Measurements from ENCODE around the gene IFITM1. TPM values are rescaled to one million over a fixed set of nuclear protein-coding genes. Genes with fewer than 3 reads are reported as not detected.

Gene IFITM1
- total RNA-seq, 2 experiments from 2014 or later, result 286 to 306 TPM

DNA sequence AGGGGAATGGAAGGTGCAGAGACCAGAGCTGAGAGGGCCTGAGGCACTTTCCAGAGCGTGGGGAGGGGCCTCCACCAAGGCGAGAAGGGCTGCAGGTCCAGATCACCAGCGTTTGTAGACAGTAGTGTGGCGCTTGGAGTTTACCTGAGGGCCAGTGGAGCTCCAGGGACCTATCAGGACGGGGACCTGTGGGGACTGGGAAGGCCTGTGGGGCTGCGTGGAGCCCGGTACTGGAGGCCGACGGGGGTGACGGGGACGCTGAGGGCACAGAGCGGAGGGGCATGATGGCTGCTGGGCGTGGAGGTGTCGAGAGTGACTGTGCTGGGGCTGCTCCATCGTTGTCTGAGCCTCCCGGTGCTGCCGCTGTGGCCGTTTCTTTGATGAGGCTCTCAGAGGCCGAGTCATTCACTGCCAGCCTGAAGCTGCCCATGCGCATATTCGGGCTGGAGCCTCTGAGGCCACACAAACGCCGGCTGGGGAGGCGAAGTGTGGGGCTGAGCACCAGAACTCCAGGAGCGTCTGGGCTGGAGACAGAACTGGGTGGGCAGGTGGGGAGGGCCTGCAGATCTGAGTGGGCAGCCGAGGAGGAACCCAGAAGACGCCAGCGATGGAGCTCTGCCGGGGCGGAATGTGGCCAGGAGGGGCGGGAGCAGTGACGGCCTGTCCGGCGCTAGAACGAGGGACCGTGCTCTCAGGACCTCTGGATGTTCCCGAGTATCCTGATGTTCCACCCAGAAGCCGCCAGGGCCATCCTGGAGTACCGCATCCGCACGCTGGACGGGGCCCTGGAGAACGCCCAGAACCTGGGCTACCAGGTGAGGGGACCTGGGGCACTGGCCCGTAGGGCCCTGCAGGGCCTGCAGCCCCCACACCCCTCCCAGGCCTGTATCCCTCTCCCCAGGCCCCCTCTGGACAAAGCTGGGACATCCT lies 22.3 kb upstream of the IFITM1 start:
- H3K4me3 Mint-ChIP-seq, result peak overlapping the region; percentile 89
- Histone ChIP-seq H3K27ac (ENCODE audit: low read depth in 1 of 2, low read length in 2 of 2) (no peak overlapping the region), H3K9me3 (ENCODE audit: control insufficient read depth in 1 of 2, insufficient read depth in 1 of 2, low read length in 2 of 2) (no peaks in the 10 kb centered on the region), H3K4me1 (ENCODE audit: insufficient read depth, low read length) (peaks cover 33% of the 10 kb centered on the region), H3K27me3 (ENCODE audit: control insufficient read depth in 1 of 2, insufficient read depth in 2 of 2, low read length in 2 of 2) (no peaks in the 10 kb centered on the region), H3K36me3 (ENCODE audit: insufficient read depth, low read length) (peaks cover 13% of the 10 kb centered on the region), H3K4me3 (ENCODE audit: low read length) (no peak overlapping the region)
- H3K27me3 Mint-ChIP-seq, result peaks cover 4% of the 10 kb centered on the region
- peaks cover 30% of the 10 kb centered on the region for H3K4me1 Mint-ChIP-seq (ENCODE audit: low read depth)
- H3K36me3 Mint-ChIP-seq (ENCODE audit: low read depth), result peaks cover 36% of the 10 kb centered on the region
- TF ChIP-seq, protein P1, sequence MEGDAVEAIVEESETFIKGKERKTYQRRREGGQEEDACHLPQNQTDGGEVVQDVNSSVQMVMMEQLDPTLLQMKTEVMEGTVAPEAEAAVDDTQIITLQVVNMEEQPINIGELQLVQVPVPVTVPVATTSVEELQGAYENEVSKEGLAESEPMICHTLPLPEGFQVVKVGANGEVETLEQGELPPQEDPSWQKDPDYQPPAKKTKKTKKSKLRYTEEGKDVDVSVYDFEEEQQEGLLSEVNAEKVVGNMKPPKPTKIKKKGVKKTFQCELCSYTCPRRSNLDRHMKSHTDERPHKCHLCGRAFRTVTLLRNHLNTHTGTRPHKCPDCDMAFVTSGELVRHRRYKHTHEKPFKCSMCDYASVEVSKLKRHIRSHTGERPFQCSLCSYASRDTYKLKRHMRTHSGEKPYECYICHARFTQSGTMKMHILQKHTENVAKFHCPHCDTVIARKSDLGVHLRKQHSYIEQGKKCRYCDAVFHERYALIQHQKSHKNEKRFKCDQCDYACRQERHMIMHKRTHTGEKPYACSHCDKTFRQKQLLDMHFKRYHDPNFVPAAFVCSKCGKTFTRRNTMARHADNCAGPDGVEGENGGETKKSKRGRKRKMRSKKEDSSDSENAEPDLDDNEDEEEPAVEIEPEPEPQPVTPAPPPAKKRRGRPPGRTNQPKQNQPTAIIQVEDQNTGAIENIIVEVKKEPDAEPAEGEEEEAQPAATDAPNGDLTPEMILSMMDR (IDR thresholded peaks at IDR 0.05), result no peak
- ATAC-seq (ENCODE audit: poor library complexity) (no peak), DNase-seq (peak in 1 of 14 experiments; percentile 34)
- CTCF ChIA-PET, result interaction anchor here (3.2 kb wide), 1 partner anchor 40 kb away, joined by 17 read pairs; no protein-coding TSS in a partner anchor
- intact Hi-C loops (cut with DNase I, micrococcal nuclease), result no loop called here
- peak overlapping the region; percentile 86 for H3K27ac Mint-ChIP-seq
- POLR2A ChIA-PET, result interaction anchor here (2.7 to 6.9 kb wide), 4 partner anchors 14 to 85 kb away, joined by 10 to 148 read pairs (median 72); partner anchors contain the start of genes BET1L, NLRP6 and RIC8A
- H3K9me3 Mint-ChIP-seq, result no peaks in the 10 kb centered on the region

DNA sequence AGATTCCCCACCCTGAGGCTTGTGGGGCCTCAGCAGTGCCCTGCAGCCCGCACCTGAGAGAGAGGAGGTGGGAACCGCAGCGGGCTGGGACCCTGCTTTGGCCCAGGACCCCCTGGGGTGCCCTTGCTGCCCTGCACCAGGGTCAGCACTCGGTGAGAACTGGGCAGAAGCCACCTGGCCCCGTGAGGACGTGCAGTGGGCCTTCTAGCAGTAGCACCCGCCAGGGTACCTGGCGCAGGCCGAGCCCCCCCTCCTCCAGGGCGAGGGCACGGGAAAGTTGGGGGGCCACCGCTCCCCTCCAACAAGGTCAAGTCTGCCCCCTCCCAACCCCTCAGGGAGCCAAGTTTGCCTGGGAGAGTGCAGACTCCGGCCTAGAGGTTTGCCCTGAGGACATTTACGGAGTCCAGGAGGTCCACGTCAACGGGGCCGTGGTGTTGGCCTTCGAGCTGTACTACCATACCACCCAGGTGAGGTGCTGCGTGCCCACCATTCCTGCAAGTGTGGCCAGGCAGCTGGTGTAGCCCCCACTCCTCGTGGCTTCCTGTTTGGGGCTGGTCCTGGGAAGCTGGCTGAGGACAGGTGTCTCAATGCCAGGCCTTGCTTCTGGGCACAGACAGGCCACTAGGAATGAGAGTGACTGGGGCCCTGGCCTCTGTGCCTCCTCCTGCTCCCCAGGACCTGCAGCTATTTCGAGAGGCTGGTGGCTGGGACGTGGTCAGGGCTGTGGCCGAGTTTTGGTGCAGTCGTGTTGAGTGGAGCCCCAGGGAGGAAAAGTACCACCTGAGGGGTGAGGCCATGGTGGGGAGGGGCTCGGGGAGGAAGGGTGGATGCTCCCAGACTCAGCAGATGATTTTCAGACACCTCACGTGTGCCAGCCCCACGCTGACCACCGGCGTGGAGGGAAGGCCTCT lies 21.4 kb upstream of the IFITM1 start:
- no peak for DNase-seq
- TF ChIP-seq, protein P1 (IDR thresholded peaks at IDR 0.05), result no peak
- H3K9me3 Mint-ChIP-seq, result no peaks in the 10 kb centered on the region
- peaks cover 31% of the 10 kb centered on the region for H3K36me3 Mint-ChIP-seq (ENCODE audit: low read depth)
- no peak overlapping the region for H3K4me3 ChIP-seq (ENCODE audit: low read length)
- POLR2A ChIA-PET, result interaction anchor here (6.6 kb wide), 1 partner anchor 15 kb away, joined by 94 read pairs; the partner anchor contains the start of gene NLRP6
- H3K27me3 ChIP-seq (ENCODE audit: control insufficient read depth in 1 of 2, insufficient read depth in 2 of 2, low read length in 2 of 2), result no peaks in the 10 kb centered on the region
- peaks cover 28% of the 10 kb centered on the region for H3K4me1 Mint-ChIP-seq (ENCODE audit: low read depth)
- peaks cover 32% of the 10 kb centered on the region for H3K4me1 ChIP-seq (ENCODE audit: insufficient read depth, low read length)
- peaks cover 4% of the 10 kb centered on the region for H3K27me3 Mint-ChIP-seq
- no peak overlapping the region for H3K27ac ChIP-seq (ENCODE audit: low read depth in 1 of 2, low read length in 2 of 2)
- H3K4me3 Mint-ChIP-seq, result no peak overlapping the region
- H3K27ac Mint-ChIP-seq, result peak overlapping the region; percentile 44
- ATAC-seq (ENCODE audit: poor library complexity), result no peak
- CTCF ChIA-PET, result interaction anchor here (3.2 kb wide), 1 partner anchor 41 kb away, joined by 17 read pairs; no protein-coding TSS in a partner anchor
- H3K9me3 ChIP-seq (ENCODE audit: control insufficient read depth in 1 of 2, insufficient read depth in 1 of 2, low read length in 2 of 2), result no peaks in the 10 kb centered on the region
- intact Hi-C loops (cut with DNase I, micrococcal nuclease), result no loop called here
- peaks cover 13% of the 10 kb centered on the region for H3K36me3 ChIP-seq (ENCODE audit: insufficient read depth, low read length)

DNA sequence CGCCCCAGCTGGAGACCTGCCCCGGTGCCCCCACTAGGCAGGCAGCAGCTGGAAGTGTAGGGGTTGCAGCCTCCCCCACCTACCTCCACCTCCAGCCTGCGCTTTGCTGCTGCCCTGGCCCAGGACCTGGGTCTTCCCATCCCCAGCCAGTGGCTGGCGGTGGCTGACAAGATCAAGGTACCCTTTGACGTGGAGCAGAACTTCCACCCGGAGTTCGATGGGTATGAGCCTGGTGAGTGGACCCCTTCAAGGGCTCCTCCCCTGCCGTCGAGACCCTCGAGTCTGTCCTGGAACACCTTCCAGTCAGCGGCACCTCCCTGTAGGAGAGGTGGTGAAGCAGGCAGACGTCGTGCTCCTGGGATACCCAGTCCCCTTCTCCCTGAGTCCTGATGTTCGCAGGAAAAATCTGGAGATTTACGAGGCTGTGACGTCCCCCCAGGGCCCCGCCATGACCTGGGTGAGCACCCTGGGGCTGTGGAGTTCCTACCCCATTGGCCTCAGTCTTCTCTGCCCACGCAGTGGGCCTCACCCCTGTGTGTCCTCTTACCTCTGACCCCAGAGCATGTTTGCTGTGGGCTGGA lies 20.5 kb upstream of the IFITM1 start:
- Histone ChIP-seq H3K36me3 (ENCODE audit: insufficient read depth, low read length) (peaks cover 13% of the 10 kb centered on the region), H3K27me3 (ENCODE audit: control insufficient read depth in 1 of 2, insufficient read depth in 2 of 2, low read length in 2 of 2) (no peaks in the 10 kb centered on the region), H3K27ac (ENCODE audit: low read depth in 1 of 2, low read length in 2 of 2) (no peak overlapping the region), H3K9me3 (ENCODE audit: control insufficient read depth in 1 of 2, insufficient read depth in 1 of 2, low read length in 2 of 2) (no peaks in the 10 kb centered on the region), H3K4me1 (ENCODE audit: insufficient read depth, low read length) (peaks cover 33% of the 10 kb centered on the region), H3K4me3 (ENCODE audit: low read length) (no peak overlapping the region)
- ChIA-PET CTCF (interaction anchor here (1.8 to 3.2 kb wide), 2 partner anchors 42 to 43 kb away, joined by 7 to 17 read pairs; no protein-coding TSS in a partner anchor), POLR2A (interaction anchor here (1.2 kb wide), 1 partner anchor 26 kb away, joined by 5 read pairs; no protein-coding TSS in a partner anchor)
- TF ChIP-seq, protein P1 (IDR thresholded peaks at IDR 0.05), result no peak
- H3K4me1 Mint-ChIP-seq (ENCODE audit: low read depth), result peaks cover 29% of the 10 kb centered on the region
- ATAC-seq (ENCODE audit: poor library complexity) (no peak), DNase-seq (no peak)
- no peak overlapping the region for H3K4me3 Mint-ChIP-seq
- H3K27ac Mint-ChIP-seq, result no peak overlapping the region
- H3K36me3 Mint-ChIP-seq (ENCODE audit: low read depth), result peaks cover 23% of the 10 kb centered on the region
- H3K27me3 Mint-ChIP-seq, result no peaks in the 10 kb centered on the region
- no peaks in the 10 kb centered on the region for H3K9me3 Mint-ChIP-seq
- intact Hi-C loops (cut with DNase I, micrococcal nuclease), result no loop called here
